Thyroid gland (tissue), 4 donors: ENCODE results near the gene PRKD3. TPM values are rescaled to one million over a fixed set of nuclear protein-coding genes. Genes with fewer than 3 reads are reported as not detected.

ENCODE experiments used
- DNase-seq, 2 donors: peaks; one replicate each; pipeline ENCODE4 v3.0.0-alpha.2; 2019
- H3K27ac ChIP-seq, 3 donors: fragments of 200-600 bp; sonication (generic); 1 replicate in 2 of 3; 2 replicates in 1 of 3; pipeline ENCODE4 v1.5.1; 2016 to 2019; ENCODE audit warnings: mild to moderate bottlenecking in 1 of 3, moderate library complexity in 1 of 3
- H3K27me3 ChIP-seq: fragments of 200-600 bp; sonication (generic); one replicate; pipeline ENCODE4 v1.5.1; 2019
- H3K36me3 ChIP-seq, 2 donors: fragments of 200-600 bp; sonication (generic); one replicate each; pipeline ENCODE4 v1.5.1; 2016 to 2019
- H3K4me1 ChIP-seq, 2 donors: fragments of 200-600 bp; sonication (generic); one replicate each; pipeline ENCODE4 v1.5.1; 2017 to 2019
- H3K4me3 ChIP-seq, 3 donors: fragments of 200-600 bp; sonication (generic); replicated peaks in 1 of 3; 1 replicate in 2 of 3; 2 replicates in 1 of 3; pipeline ENCODE4 v1.5.1; 2016; ENCODE audit warnings: mild to moderate bottlenecking in 1 of 3
- H3K9me3 ChIP-seq: fragments of 200-600 bp; sonication (generic); one replicate; pipeline ENCODE4 v1.5.1; 2017
- CTCF ChIP-seq, 6 experiments: fragments of 200-600 bp in 3 of 6; fragments of 450-650 bp in 3 of 6; sonication (generic) in 3 of 6; IDR thresholded peaks; one replicate each; pipeline ENCODE4 v1.5.1; 2016 to 2019; ENCODE audit warnings: antibody characterized with exemption in 6 of 6, mild to moderate bottlenecking in 2 of 6, inconsistent platforms in 1 of 6, moderate library complexity in 1 of 6
- POLR2A ChIP-seq, 2 donors: fragments of 450-650 bp; IDR thresholded peaks; one replicate each; pipeline ENCODE4 v1.6.1; 2017; ENCODE audit warnings: antibody characterized with exemption in 2 of 2, mild to moderate bottlenecking in 2 of 2, moderate library complexity in 1 of 2
- whole genome bisulfite sequencing, 2 donors: methylation state at CpG; one replicate each; pipeline ENCODE4 v1.1.5; 2017; 5-methylcytosine and 5-hydroxymethylcytosine counted together
- intact Hi-C: fragments of 100-400 bp; cut with DNase I; formaldehyde crosslinking; loops from one replicate; pipeline ENCODE4 v1.15.1; 2023
- total RNA-seq, 4 donors: library from RNA; depleted of rRNA; stranded (reverse); fragments of >200 nt; gene quantifications; one replicate each; pipeline ENCODE4 v1.2.3, GENCODE V29; 2016

Gene PRKD3
- total RNA-seq, 4 donors from 2014 or later, result 31.3 to 45.2 (median 42.2) TPM

- intact Hi-C loops, result no loop called here
- Histone ChIP-seq H3K4me1 (no peaks in the 10 kb centered on the region), H3K4me3 (no peak overlapping the region), H3K27ac (no peak overlapping the region), H3K36me3 (no peaks in the 10 kb centered on the region), H3K9me3 (no peaks in the 10 kb centered on the region), H3K27me3 (no peaks in the 10 kb centered on the region)
- 58 to 73% methylated on average over 4 of the region's 4 CpGs for WGBS, 2 donors
- TF ChIP-seq CTCF (IDR thresholded peaks at IDR 0.05), result no peak
- TF ChIP-seq POLR2A (IDR thresholded peaks at IDR 0.05), result no peak
- no peak for DNase-seq
Observed at GRCh38 chr2:37366773-37367172, 42.1 kb upstream of the PRKD3 start.

GRCh38 chr2:37365669-37366068 is 41.0 kb upstream of the PRKD3 start:
- Histone ChIP-seq H3K27me3 (no peaks in the 10 kb centered on the region), H3K9me3 (no peaks in the 10 kb centered on the region), H3K4me3 (no peak overlapping the region), H3K27ac (no peak overlapping the region), H3K4me1 (no peaks in the 10 kb centered on the region), H3K36me3 (no peaks in the 10 kb centered on the region)
- intact Hi-C loops, result no loop called here
- 88 to 91% methylated on average over 2 of the region's 2 CpGs for WGBS, 2 donors
- TF ChIP-seq POLR2A (IDR thresholded peaks at IDR 0.05), result no peak
- no peak for DNase-seq

GRCh38 chr2:37364351-37364750 is 39.7 kb upstream of the PRKD3 start:
- Histone ChIP-seq H3K4me3 (no peak overlapping the region), H3K27me3 (no peaks in the 10 kb centered on the region), H3K27ac (no peak overlapping the region), H3K9me3 (no peaks in the 10 kb centered on the region), H3K4me1 (no peaks in the 10 kb centered on the region), H3K36me3 (no peaks in the 10 kb centered on the region)
- intact Hi-C loops, result no loop called here
- DNase-seq, result no peak
- WGBS, 2 donors, result 88 to 89% methylated on average over 6 of the region's 6 CpGs
- TF ChIP-seq CTCF (IDR thresholded peaks at IDR 0.05), result no peak
- TF ChIP-seq POLR2A (IDR thresholded peaks at IDR 0.05), result no peak

- H3K27me3 ChIP-seq, result no peaks in the 10 kb centered on the region
- H3K27ac ChIP-seq, result no peak overlapping the region
- intact Hi-C loops, result no loop called here
- 76 to 81% methylated on average over 9 of the region's 9 CpGs for WGBS, 2 donors
- TF ChIP-seq POLR2A (IDR thresholded peaks at IDR 0.05) (no peak), CTCF (IDR thresholded peaks at IDR 0.05) (no peak)
- no peaks in the 10 kb centered on the region for H3K36me3 ChIP-seq
- no peaks in the 10 kb centered on the region for H3K4me1 ChIP-seq
- H3K9me3 ChIP-seq, result no peaks in the 10 kb centered on the region
- H3K4me3 ChIP-seq, result no peak overlapping the region
- DNase-seq, result no peak
Observed at GRCh38 chr2:37361994-37362698, 37.5 kb upstream of the PRKD3 start.

- H3K27ac ChIP-seq, result no peak overlapping the region
Observed at GRCh38 chr2:37361216-37361815, 36.7 kb upstream of the PRKD3 start.

More at GRCh38 chr2:37361216-37361815, 36.7 kb upstream of the PRKD3 start:
- Histone ChIP-seq H3K4me1 (no peaks in the 10 kb centered on the region), H3K4me3 (no peak overlapping the region), H3K36me3 (no peaks in the 10 kb centered on the region), H3K27me3 (no peaks in the 10 kb centered on the region), H3K9me3 (no peaks in the 10 kb centered on the region)
- DNase-seq, result no peak
- 94 to 97% methylated on average over 3 of the region's 3 CpGs for WGBS, 2 donors
- intact Hi-C loops, result no loop called here
- TF ChIP-seq POLR2A (IDR thresholded peaks at IDR 0.05) (no peak), CTCF (IDR thresholded peaks at IDR 0.05) (no peak)
